Effector memory CD8-positive, alpha-beta T cell (primary cell): ENCODE data around the gene DYNLT2B.

Source experiments
- ATAC-seq: fragments of 150-1000 bp; cut with Tn5 transposase; replicated peaks from 2 replicates; pipeline ENCODE4 v1.10.0; 2021; ENCODE audit warnings: mild to moderate bottlenecking, moderate library complexity
- DNase-seq, 3 experiments: peaks; one replicate each; pipeline ENCODE4 v3.0.0; 2021
- H3K27ac Mint-ChIP-seq, 2 donors: one replicate each; pipeline ENCODE4 v1.8.0; 2022; ENCODE audit warnings: mild to moderate bottlenecking in 2 of 2, mixed read lengths in 2 of 2, moderate library complexity in 2 of 2
- H3K27me3 Mint-ChIP-seq, 2 donors: one replicate each; pipeline ENCODE4 v1.8.0; 2022; ENCODE audit warnings: mixed read lengths in 2 of 2
- H3K36me3 Mint-ChIP-seq: one replicate; pipeline ENCODE4 v1.8.0; 2022; ENCODE audit warnings: mild to moderate bottlenecking, moderate library complexity, mixed read lengths; ENCODE audit not compliant: insufficient read depth
- H3K4me1 Mint-ChIP-seq, 2 donors: one replicate each; pipeline ENCODE4 v1.8.0; 2022; ENCODE audit warnings: low read depth in 2 of 2, mixed read lengths in 2 of 2
- H3K4me3 Mint-ChIP-seq, 2 donors: one replicate each; pipeline ENCODE4 v1.8.0; 2022; ENCODE audit warnings: mild to moderate bottlenecking in 2 of 2, mixed read lengths in 2 of 2, moderate library complexity in 2 of 2
- H3K9me3 Mint-ChIP-seq, 2 donors: one replicate each; pipeline ENCODE4 v1.8.0; 2022; ENCODE audit warnings: mixed read lengths in 2 of 2

Gene DYNLT2B

DNA sequence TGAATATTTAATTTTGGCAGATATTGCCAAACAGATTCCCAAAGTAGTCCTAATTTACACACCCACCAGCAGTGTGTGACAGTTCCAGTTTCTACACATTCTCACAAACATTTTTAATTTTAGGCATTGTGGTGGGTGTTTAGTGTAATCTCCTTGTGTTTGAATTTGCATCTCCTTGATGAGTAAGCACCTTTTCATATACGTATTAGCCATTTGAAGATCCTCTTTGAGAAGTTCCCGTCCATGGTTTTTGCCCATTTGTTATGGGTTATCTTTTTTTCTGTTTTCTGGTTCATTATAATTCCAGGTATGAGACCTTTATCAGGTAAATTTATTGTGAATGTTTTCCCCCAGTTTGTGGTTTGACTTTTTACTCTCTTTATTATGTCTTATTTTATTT, 22.4 kb upstream of the DYNLT2B start:
- Mint-ChIP-seq H3K4me3 (no peak overlapping the region), H3K36me3 (no peaks in the 10 kb centered on the region), H3K9me3 (no peaks in the 10 kb centered on the region), H3K4me1 (peaks cover 0 to 2% of the 10 kb centered on the region in 2 donors), H3K27me3 (no peaks in the 10 kb centered on the region), H3K27ac (no peak overlapping the region)
- DNase-seq, result no peak
- no peak for ATAC-seq

DNA sequence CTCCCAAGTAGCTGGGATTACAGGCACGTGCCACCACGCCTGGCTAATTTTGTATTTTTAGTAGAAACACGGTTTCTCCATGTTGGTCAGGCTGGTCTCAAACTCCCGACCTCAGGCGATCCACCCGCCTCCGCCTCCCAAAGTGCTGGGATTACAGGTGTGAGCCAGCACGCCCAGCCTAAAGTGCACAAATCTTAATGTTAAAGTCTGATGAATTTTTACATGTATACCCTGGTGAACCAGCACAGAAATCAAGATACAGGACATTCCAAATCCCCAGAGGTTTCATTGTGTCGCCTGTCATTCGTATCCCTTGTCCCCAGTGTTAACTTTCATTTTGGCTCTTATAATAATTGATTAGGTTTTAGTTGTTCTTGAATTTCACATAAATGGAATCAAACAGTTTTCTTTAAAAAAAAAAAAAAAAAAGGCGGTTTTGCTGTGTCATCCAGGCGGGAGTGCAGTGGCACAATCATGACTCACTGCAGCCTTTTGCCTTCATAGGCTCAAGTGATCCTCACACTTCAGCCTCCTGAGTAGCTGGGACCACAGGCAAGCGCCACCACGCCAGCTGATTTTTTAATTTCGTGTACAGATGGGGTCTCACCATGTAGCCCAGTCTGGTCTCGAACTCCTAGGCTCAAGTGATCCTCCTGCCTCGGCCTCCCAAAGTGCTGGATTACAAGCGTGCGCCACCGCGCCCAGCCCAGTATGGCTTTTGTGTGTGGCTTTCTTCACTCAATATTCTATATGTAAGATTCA, 21.6 kb upstream of the DYNLT2B start:
- Mint-ChIP-seq H3K4me1 (peaks cover 0 to 2% of the 10 kb centered on the region in 2 donors), H3K27ac (peak overlapping the region in 1 of 2 donors; percentile 44), H3K27me3 (no peaks in the 10 kb centered on the region), H3K4me3 (peak overlapping the region in 1 of 2 donors; percentile 18), H3K36me3 (no peaks in the 10 kb centered on the region), H3K9me3 (no peaks in the 10 kb centered on the region)
- DNase-seq (no peak), ATAC-seq (no peak)

DNA sequence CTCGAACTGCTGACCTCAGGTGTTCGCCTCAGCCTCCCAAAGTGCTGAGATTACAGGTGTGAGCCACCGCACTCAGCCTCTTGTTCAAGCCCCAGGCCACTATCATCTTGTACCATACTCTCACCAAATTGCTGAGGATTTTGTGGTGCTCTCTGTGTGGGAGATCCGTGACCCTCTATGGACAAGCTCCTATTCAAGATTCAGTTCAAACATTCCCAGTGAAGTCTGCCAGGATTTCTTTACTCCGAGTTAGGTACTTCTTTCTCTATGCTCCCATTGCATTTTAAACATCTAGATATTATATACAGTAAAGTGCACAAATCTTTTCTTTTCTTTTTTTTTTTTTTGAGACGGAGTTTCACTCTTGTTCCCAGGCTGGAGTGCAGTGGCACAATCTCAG, 21.0 kb upstream of the DYNLT2B start:
- peaks cover 4% of the 10 kb centered on the region for H3K36me3 Mint-ChIP-seq

DNA sequence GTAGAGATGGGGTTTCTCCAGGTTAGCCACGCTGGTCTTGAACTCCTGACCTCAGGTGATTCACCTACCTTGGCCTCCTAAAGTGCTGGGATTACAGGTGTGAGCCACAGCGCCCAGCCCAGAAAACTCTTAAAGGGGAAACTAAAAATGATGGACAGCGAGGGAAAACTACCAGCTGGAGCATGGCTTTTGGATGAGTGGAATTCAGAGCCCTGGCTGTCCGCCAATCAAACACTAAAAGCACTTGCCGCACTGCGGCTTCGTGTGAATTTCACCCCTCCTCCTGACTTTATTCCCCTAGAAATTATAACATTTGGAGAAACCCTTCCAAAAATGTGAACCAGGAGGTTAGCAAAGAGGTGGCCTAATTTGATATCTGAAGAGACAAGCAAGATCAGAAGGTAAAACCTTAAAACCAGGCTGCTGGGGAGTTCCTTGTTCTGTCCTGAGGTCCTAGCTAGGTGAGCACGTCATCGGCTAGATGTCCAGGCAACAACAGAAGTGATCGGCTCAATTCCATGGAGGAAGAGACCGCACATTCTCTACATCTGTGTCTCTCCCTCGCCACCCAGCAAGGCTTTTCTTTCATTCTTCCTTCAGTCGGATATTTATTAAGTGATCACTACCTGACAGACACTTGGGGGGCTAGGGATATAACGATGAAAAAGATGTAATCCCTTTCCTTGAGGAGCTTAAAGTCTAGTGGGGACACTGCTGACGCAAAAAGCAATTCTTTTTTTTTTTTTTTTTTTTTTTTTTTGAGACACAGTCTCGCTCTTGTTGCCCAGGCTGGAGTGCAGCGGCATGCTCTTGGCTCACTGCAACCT, 18.5 kb upstream of the DYNLT2B start:
- ATAC-seq, result no peak
- Mint-ChIP-seq H3K27me3 (peaks cover 0 to 6% of the 10 kb centered on the region in 2 donors), H3K4me3 (peak overlapping the region in 1 of 2 donors; percentile 17), H3K27ac (no peak overlapping the region), H3K4me1 (peaks cover 0 to 2% of the 10 kb centered on the region in 2 donors), H3K36me3 (peaks cover 4% of the 10 kb centered on the region), H3K9me3 (no peaks in the 10 kb centered on the region)
- DNase-seq, result no peak

More for the DNA sequence above, 21.0 kb upstream of the DYNLT2B start:
- H3K4me3 Mint-ChIP-seq, result peak overlapping the region in 1 of 2 donors; percentile 36
- DNase-seq, result no peak
- ATAC-seq, result no peak
- H3K27ac Mint-ChIP-seq, result peak overlapping the region; percentile 3 to 44
- peaks cover 0 to 2% of the 10 kb centered on the region in 2 donors for H3K4me1 Mint-ChIP-seq
- no peaks in the 10 kb centered on the region for H3K9me3 Mint-ChIP-seq
- no peaks in the 10 kb centered on the region for H3K27me3 Mint-ChIP-seq

DNA sequence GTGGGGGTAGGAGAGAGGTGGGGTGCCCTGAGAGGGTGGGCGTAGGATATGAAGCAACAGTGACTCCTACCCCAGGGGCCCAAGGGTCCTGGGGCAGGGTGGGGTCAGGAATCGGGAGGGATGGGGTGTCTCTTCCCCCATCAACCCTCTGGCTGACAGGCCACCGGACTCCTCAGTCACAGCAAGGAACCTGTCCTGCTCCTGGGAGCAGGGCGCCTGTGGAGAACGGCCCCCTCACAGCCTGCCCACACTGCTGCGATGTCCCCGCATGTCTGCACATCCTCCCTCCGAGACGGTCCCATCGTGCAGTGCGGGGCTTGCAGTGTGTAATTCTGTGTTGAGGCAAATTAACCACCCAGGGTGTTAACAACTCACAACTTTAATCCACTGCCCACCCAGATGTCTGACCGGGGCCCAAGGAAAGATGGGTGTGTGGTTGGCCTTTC, 17.5 kb upstream of the DYNLT2B start:
- DNase-seq (no peak), ATAC-seq (no peak)
- Mint-ChIP-seq H3K9me3 (no peaks in the 10 kb centered on the region), H3K4me3 (peak overlapping the region in 1 of 2 donors; percentile 18), H3K27ac (no peak overlapping the region), H3K27me3 (peaks cover 0 to 6% of the 10 kb centered on the region in 2 donors), H3K4me1 (peaks cover 0 to 2% of the 10 kb centered on the region in 2 donors), H3K36me3 (peaks cover 4% of the 10 kb centered on the region)

DNA sequence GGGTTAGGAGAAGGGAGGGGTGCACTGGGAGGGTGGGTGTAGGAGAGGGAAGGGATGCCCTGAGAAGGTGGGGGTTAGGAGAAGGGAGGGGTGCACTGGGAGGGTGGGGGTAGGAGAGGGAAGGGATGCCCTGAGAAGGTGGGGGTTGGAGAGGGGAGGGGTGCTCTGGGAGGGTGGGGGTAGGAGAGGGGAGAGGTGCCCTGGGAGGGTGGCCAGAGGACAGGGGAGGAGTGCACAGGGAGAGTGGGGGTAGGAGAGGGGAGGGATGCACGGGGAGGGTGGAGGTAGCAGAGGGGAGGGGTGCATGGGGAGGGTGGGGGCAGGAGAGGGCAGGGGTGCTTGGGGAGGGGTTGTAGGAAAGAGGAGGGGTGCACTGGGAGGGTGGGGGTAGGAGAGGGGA, 16.9 kb upstream of the DYNLT2B start:
- no peak for ATAC-seq
- H3K4me1 Mint-ChIP-seq, result peaks cover 0 to 2% of the 10 kb centered on the region in 2 donors
- H3K27me3 Mint-ChIP-seq, result peaks cover 4 to 6% of the 10 kb centered on the region in 2 donors
- H3K4me3 Mint-ChIP-seq, result no peak overlapping the region
- DNase-seq, result no peak
- H3K36me3 Mint-ChIP-seq, result peaks cover 4% of the 10 kb centered on the region
- H3K27ac Mint-ChIP-seq, result no peak overlapping the region
- no peaks in the 10 kb centered on the region for H3K9me3 Mint-ChIP-seq

DNA sequence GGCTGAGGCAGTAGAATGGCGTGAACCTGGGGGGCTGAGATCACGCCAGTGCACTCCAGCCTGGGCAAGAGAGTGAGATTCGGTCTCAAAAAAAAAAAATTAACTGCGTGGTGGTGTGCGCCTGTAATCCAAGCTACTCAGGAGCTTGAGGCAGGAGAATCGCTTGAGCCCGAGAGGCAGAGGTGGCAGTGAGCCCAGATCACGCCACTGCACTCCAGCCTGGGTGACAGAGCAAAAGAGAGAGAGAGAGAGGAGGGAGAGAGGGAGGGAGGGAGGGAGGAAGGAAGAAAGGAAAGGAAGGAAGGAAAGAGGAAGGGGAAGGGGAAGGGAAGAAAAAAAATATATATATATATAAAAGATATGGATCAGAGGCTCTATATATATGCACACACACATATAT, 14.1 kb upstream of the DYNLT2B start:
- Mint-ChIP-seq H3K4me1 (no peaks in the 10 kb centered on the region), H3K36me3 (peaks cover 4% of the 10 kb centered on the region), H3K9me3 (no peaks in the 10 kb centered on the region), H3K27me3 (peaks cover 5 to 6% of the 10 kb centered on the region in 2 donors), H3K4me3 (no peak overlapping the region), H3K27ac (no peak overlapping the region)
- DNase-seq, result no peak
- ATAC-seq, result no peak

DNA sequence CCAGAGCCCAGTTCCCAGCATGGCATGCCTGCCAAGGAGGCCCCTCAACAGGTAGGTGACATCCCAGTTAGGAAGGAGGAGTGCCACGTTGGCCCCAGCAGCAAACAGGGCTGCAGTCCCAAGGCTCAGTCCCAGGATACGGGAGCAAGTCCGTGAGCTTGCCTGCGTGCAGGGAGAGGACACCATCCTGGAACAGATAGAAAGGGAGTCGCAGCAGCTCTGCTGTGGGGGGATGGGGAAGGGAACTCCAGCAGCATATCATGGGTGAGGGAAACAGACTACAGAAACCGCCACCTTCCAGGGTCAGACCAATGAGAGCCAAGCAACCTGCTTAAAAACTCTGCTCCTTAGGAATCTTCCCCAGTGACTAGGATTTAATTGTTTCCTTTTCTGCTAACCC, 9.4 kb upstream of the DYNLT2B start:
- ATAC-seq (no peak), DNase-seq (no peak)
- Mint-ChIP-seq H3K9me3 (no peaks in the 10 kb centered on the region), H3K27me3 (peaks cover 5 to 6% of the 10 kb centered on the region in 2 donors), H3K36me3 (peaks cover 4% of the 10 kb centered on the region), H3K4me3 (no peak overlapping the region), H3K27ac (no peak overlapping the region), H3K4me1 (no peaks in the 10 kb centered on the region)

DNA sequence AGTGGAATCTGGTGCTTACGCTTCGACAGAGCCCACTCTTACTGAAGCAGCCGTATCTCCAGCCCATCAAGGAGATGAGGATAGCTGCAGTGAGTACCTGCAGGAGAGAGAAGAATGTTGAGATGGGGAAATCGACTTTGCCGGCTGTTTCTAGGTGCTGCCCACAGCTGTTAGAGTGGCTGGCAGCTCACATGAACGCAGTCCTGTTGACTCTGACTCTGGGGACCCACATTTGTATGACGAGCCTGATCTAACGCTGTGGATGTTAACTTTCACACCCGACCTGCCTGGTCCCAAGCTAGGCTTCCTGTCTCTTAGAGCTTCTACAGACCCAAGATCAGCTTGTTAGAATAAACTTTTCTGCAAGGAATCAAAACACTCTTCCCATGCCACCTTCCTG, 8.9 kb upstream of the DYNLT2B start:
- DNase-seq (no peak), ATAC-seq (peak; percentile 14)
- H3K27ac Mint-ChIP-seq, result no peak overlapping the region
- no peak overlapping the region for H3K4me3 Mint-ChIP-seq
- no peaks in the 10 kb centered on the region for H3K9me3 Mint-ChIP-seq
- H3K36me3 Mint-ChIP-seq, result peaks cover 4% of the 10 kb centered on the region
- peaks cover 3 to 5% of the 10 kb centered on the region in 2 donors for H3K27me3 Mint-ChIP-seq
- no peaks in the 10 kb centered on the region for H3K4me1 Mint-ChIP-seq

DNA sequence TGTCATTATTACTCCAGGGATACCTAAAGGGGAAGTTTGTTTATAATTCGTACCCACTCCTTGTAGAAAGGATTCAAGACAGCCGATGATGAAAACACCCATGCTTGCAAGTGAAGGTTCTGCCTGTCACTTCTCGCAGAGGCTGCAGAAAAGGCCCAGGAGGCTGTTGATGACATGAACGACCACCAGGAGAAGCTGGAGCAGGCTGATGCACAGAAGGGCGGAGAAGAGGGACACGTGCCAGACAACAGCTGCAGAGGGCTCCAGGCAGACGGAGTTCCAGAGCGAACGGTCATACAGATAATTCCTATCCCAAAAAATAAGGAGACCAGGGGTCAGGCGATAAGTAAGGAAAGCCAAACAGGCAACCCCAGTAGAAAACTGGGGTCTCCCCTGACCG, 5.7 kb upstream of the DYNLT2B start:
- Mint-ChIP-seq H3K36me3 (peaks cover 14% of the 10 kb centered on the region), H3K4me3 (no peak overlapping the region), H3K27me3 (no peaks in the 10 kb centered on the region), H3K27ac (no peak overlapping the region), H3K9me3 (no peaks in the 10 kb centered on the region), H3K4me1 (peaks cover 0 to 7% of the 10 kb centered on the region in 2 donors)
- no peak for DNase-seq
- ATAC-seq, result no peak

DNA sequence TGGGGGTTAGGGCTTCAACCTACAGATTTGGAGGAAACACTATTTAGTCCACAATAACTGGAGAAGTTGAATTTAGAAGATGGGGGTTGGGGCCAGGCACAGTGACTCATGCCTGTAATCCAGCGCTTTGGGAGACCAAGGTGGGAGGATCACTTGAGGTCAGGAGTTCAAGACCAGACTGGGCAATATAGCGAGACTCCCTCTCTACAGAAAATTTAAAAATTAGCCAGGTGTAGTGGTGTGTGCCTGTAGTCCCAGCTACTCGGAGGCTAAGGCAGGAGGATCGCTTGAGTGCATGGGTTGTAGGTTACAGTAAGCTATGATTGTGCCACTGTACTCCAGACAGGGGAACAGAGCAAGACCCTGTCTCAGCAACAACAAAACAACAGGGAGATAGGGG, 5.0 kb upstream of the DYNLT2B start:
- H3K36me3 Mint-ChIP-seq, result peaks cover 18% of the 10 kb centered on the region
- no peaks in the 10 kb centered on the region for H3K27me3 Mint-ChIP-seq
- no peak overlapping the region for H3K4me3 Mint-ChIP-seq
- no peak overlapping the region for H3K27ac Mint-ChIP-seq
- H3K9me3 Mint-ChIP-seq, result no peaks in the 10 kb centered on the region
- H3K4me1 Mint-ChIP-seq, result peaks cover 0 to 7% of the 10 kb centered on the region in 2 donors
- ATAC-seq (no peak), DNase-seq (no peak)

DNA sequence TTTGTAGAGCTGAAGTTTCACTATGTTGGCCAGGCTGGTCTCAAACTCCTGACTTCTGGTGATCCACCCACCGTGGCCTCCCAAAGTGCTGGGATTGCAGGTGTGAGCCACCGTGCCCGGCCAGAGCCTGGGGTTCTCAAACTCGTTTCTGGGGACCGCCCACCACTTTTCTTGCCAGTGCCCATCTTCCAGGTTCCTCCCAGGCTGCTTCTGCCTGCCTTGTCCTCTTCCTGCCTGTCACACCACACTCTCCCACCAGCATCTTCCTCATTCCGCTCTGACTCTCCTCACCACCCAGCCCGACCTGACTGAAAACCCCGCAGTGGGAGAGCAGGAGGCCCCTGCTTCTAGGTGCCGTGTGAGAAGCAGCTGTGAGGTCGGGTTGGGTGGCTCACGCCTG, 3.1 kb upstream of the DYNLT2B start:
- DNase-seq (no peak), ATAC-seq (no peak)
- Mint-ChIP-seq H3K36me3 (peaks cover 33% of the 10 kb centered on the region), H3K27me3 (no peaks in the 10 kb centered on the region), H3K4me3 (no peak overlapping the region), H3K27ac (no peak overlapping the region), H3K9me3 (no peaks in the 10 kb centered on the region), H3K4me1 (peaks cover 6 to 15% of the 10 kb centered on the region in 2 donors)

DNA sequence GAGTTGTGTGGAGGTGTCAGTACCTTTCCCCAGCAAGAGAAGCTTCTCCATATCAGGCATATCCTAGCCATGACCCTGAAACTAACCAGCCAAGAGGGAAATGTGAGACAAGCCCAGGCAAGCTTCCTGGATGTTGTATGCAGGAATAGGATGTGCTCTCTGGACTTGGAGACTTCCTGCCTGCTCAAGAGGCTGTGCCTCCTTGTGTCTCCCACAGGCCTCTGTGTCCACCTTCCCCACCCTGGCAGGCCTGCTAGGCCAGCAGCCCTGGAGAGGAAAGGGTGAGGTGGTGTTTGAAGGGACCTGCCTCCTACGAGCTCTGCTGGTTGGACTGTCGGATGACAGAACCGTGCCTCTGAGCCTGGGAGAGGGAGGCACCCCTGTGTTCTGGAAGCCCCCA, 2.1 kb upstream of the DYNLT2B start:
- peaks cover 33% of the 10 kb centered on the region for H3K36me3 Mint-ChIP-seq
- no peak overlapping the region for H3K4me3 Mint-ChIP-seq
- H3K27me3 Mint-ChIP-seq, result no peaks in the 10 kb centered on the region
- no peaks in the 10 kb centered on the region for H3K9me3 Mint-ChIP-seq
- DNase-seq (no peak), ATAC-seq (no peak)
- no peak overlapping the region for H3K27ac Mint-ChIP-seq
- peaks cover 6 to 15% of the 10 kb centered on the region in 2 donors for H3K4me1 Mint-ChIP-seq
